ENCODE measurements around the gene PGM2. TPM values are rescaled to one million over a fixed set of nuclear protein-coding genes. Genes with fewer than 3 reads are reported as not detected.

PGM2 gene
- total RNA-seq, 2 donors from 2014 or later = 42.2 to 67.0 TPM

GRCh38 chr4:37889849-37890800 lies 63.6 kb downstream of the PGM2 start:
- peak overlapping the region; percentile 86 for H3K4me3 Mint-ChIP-seq
- H3K4me1 Mint-ChIP-seq = peaks cover 14% of the 10 kb centered on the region
- no peak overlapping the region for H3K27ac Mint-ChIP-seq
- ATAC-seq (replicated peaks) = peak; percentile 11
- no peaks in the 10 kb centered on the region for H3K27me3 Mint-ChIP-seq
- H3K36me3 Mint-ChIP-seq (ENCODE audit: low read depth) = no peaks in the 10 kb centered on the region
- H3K9me3 Mint-ChIP-seq = no peaks in the 10 kb centered on the region

GRCh38 chr4:37890801-37891259 lies 64.3 kb downstream of the PGM2 start, which contains the start of gene TBC1D1:
Gene TBC1D1, plus strand, starts transcription at chr4:37891084. Its CDS starts 11,012 bp downstream, at chr4:37902096.
- Mint-ChIP-seq H3K4me3 (peak within 1 kb of the TSS; percentile 86), H3K27me3 (no peaks in the 10 kb centered on the region), H3K36me3 (ENCODE audit: low read depth) (no peaks in the 10 kb centered on the region), H3K27ac (peak within 1 kb of the TSS; percentile 86), H3K9me3 (no peaks in the 10 kb centered on the region), H3K4me1 (peaks cover 17% of the 10 kb centered on the region)
- peak; percentile 55 for ATAC-seq (replicated peaks)

GRCh38 chr4:37891260-37892159 lies 65.0 kb downstream of the PGM2 start:
- H3K9me3 Mint-ChIP-seq = no peaks in the 10 kb centered on the region
- H3K27ac Mint-ChIP-seq = peak overlapping the region; percentile 86
- no peaks in the 10 kb centered on the region for H3K36me3 Mint-ChIP-seq (ENCODE audit: low read depth)
- peak overlapping the region; percentile 86 for H3K4me3 Mint-ChIP-seq
- peak; percentile 74 for ATAC-seq (replicated peaks)
- peaks cover 19% of the 10 kb centered on the region for H3K4me1 Mint-ChIP-seq
- no peaks in the 10 kb centered on the region for H3K27me3 Mint-ChIP-seq

GRCh38 chr4:37892641-37893040 lies 66.2 kb downstream of the PGM2 start:
- Mint-ChIP-seq H3K9me3 (no peaks in the 10 kb centered on the region), H3K36me3 (ENCODE audit: low read depth) (no peaks in the 10 kb centered on the region), H3K27ac (peak overlapping the region; percentile 86), H3K4me1 (peaks cover 22% of the 10 kb centered on the region), H3K27me3 (no peaks in the 10 kb centered on the region), H3K4me3 (peak overlapping the region; percentile 86)
- ATAC-seq (replicated peaks) = peak; percentile 72

GRCh38 chr4:37893164-37893563 lies 66.7 kb downstream of the PGM2 start:
- H3K4me1 Mint-ChIP-seq = peaks cover 23% of the 10 kb centered on the region
- peak overlapping the region; percentile 86 for H3K4me3 Mint-ChIP-seq
- no peaks in the 10 kb centered on the region for H3K36me3 Mint-ChIP-seq (ENCODE audit: low read depth)
- H3K27ac Mint-ChIP-seq = peak overlapping the region; percentile 86
- no peaks in the 10 kb centered on the region for H3K27me3 Mint-ChIP-seq
- no peaks in the 10 kb centered on the region for H3K9me3 Mint-ChIP-seq
- no peak for ATAC-seq (replicated peaks)

GRCh38 chr4:37895271-37895670 lies 68.8 kb downstream of the PGM2 start:
- no peaks in the 10 kb centered on the region for H3K36me3 Mint-ChIP-seq (ENCODE audit: low read depth)
- ATAC-seq (replicated peaks) = no peak
- no peaks in the 10 kb centered on the region for H3K9me3 Mint-ChIP-seq
- H3K4me1 Mint-ChIP-seq = peaks cover 23% of the 10 kb centered on the region
- no peak overlapping the region for H3K4me3 Mint-ChIP-seq
- no peak overlapping the region for H3K27ac Mint-ChIP-seq
- H3K27me3 Mint-ChIP-seq = no peaks in the 10 kb centered on the region

GRCh38 chr4:37896206-37896860 lies 69.8 kb downstream of the PGM2 start:
- ATAC-seq (replicated peaks) = no peak
- Mint-ChIP-seq H3K4me1 (peaks cover 26% of the 10 kb centered on the region), H3K4me3 (no peak overlapping the region), H3K27ac (no peak overlapping the region), H3K27me3 (no peaks in the 10 kb centered on the region), H3K36me3 (ENCODE audit: low read depth) (no peaks in the 10 kb centered on the region), H3K9me3 (no peaks in the 10 kb centered on the region)

GRCh38 chr4:37902212-37902611 lies 75.7 kb downstream of the PGM2 start:
- Mint-ChIP-seq H3K36me3 (ENCODE audit: low read depth) (peaks cover 23% of the 10 kb centered on the region), H3K4me1 (peaks cover 7% of the 10 kb centered on the region), H3K9me3 (no peaks in the 10 kb centered on the region), H3K27me3 (no peaks in the 10 kb centered on the region), H3K27ac (no peak overlapping the region), H3K4me3 (no peak overlapping the region)
- ATAC-seq (replicated peaks) = no peak

GRCh38 chr4:37902738-37903693 lies 76.5 kb downstream of the PGM2 start:
- Mint-ChIP-seq H3K36me3 (ENCODE audit: low read depth) (peaks cover 31% of the 10 kb centered on the region), H3K9me3 (no peaks in the 10 kb centered on the region), H3K4me1 (peaks cover 4% of the 10 kb centered on the region), H3K27ac (no peak overlapping the region), H3K4me3 (no peak overlapping the region), H3K27me3 (no peaks in the 10 kb centered on the region)
- no peak for ATAC-seq (replicated peaks)

- ATAC-seq (replicated peaks) = no peak
These were observed 77.4 kb downstream of the PGM2 start for GRCh38 chr4:37903901-37904300.

GRCh38 chr4:37904824-37905223 lies 78.3 kb downstream of the PGM2 start:
- Mint-ChIP-seq H3K4me1 (peaks cover 4% of the 10 kb centered on the region), H3K36me3 (ENCODE audit: low read depth) (peaks cover 31% of the 10 kb centered on the region), H3K27ac (no peak overlapping the region), H3K9me3 (no peaks in the 10 kb centered on the region), H3K4me3 (no peak overlapping the region), H3K27me3 (no peaks in the 10 kb centered on the region)
- ATAC-seq (replicated peaks) = no peak

More at GRCh38 chr4:37903901-37904300, 77.4 kb downstream of the PGM2 start:
- H3K27ac Mint-ChIP-seq = no peak overlapping the region
- H3K4me3 Mint-ChIP-seq = no peak overlapping the region
- peaks cover 4% of the 10 kb centered on the region for H3K4me1 Mint-ChIP-seq
- no peaks in the 10 kb centered on the region for H3K27me3 Mint-ChIP-seq
- no peaks in the 10 kb centered on the region for H3K9me3 Mint-ChIP-seq
- H3K36me3 Mint-ChIP-seq (ENCODE audit: low read depth) = peaks cover 31% of the 10 kb centered on the region

GRCh38 chr4:37905533-37906169 lies 79.2 kb downstream of the PGM2 start:
- no peaks in the 10 kb centered on the region for H3K9me3 Mint-ChIP-seq
- H3K4me1 Mint-ChIP-seq = no peaks in the 10 kb centered on the region
- no peak overlapping the region for H3K27ac Mint-ChIP-seq
- H3K36me3 Mint-ChIP-seq (ENCODE audit: low read depth) = peaks cover 31% of the 10 kb centered on the region
- no peak for ATAC-seq (replicated peaks)
- no peaks in the 10 kb centered on the region for H3K27me3 Mint-ChIP-seq
- H3K4me3 Mint-ChIP-seq = no peak overlapping the region
